Testis (tissue), 3 donors: ENCODE measurements around the gene NME8. TPM values are rescaled to one million over a fixed set of nuclear protein-coding genes. Genes with fewer than 3 reads are reported as not detected.

Experiments used
- DNase-seq: peaks from one replicate; pipeline ENCODE4 v3.0.0-alpha.2; 2019
- H3K27ac ChIP-seq, 2 donors: fragments of 200-600 bp; sonication (generic); one replicate each; pipeline ENCODE4 v1.5.1; 2019
- H3K27me3 ChIP-seq: fragments of 200-600 bp; sonication (generic); one replicate; pipeline ENCODE4 v1.5.1; 2019
- H3K36me3 ChIP-seq: fragments of 200-600 bp; sonication (generic); one replicate; pipeline ENCODE4 v1.5.1; 2017; ENCODE audit warnings: low read depth; ENCODE audit errors: missing control alignments
- H3K4me1 ChIP-seq: fragments of 200-600 bp; sonication (generic); one replicate; pipeline ENCODE4 v1.5.1; 2019
- H3K4me3 ChIP-seq, 2 donors: fragments of 200-600 bp; sonication (generic); one replicate each; pipeline ENCODE4 v1.5.1; 2017 to 2019
- H3K9me3 ChIP-seq: fragments of 200-600 bp; sonication (generic); one replicate; pipeline ENCODE4 v1.5.1; 2017
- POLR2A ChIP-seq: fragments of 450-650 bp; IDR thresholded peaks from one replicate; pipeline ENCODE4 v1.6.1; 2017; ENCODE audit warnings: antibody characterized with exemption, mild to moderate bottlenecking, moderate library complexity
- WGBS, 2 donors: methylation state at CpG; one replicate each; pipeline ENCODE4 v1.1.5; 2018; 5-methylcytosine and 5-hydroxymethylcytosine counted together
- intact Hi-C: fragments of 100-400 bp; cut with DNase I; formaldehyde crosslinking; loops from one replicate; pipeline ENCODE4 v1.15.1; 2023; ENCODE audit warnings: low total_unique reads
- polyA plus RNA-seq: library from polyadenylated mRNA; stranded (reverse); fragments of 350-450 nt; fragmentation: Illumina TruSeq; extraction: RNeasy Lipid Tissue Mini Kit (QIAGEN cat#74804); gene quantifications from one replicate; pipeline ENCODE4 v1.2.3, GENCODE V29; 2014; ENCODE audit warnings: low read depth, low replicate concordance; ENCODE audit not compliant: insufficient read depth
- total RNA-seq, 2 donors: library from RNA; depleted of rRNA; stranded (reverse); fragments of >200 nt; gene quantifications; one replicate each; pipeline ENCODE4 v1.2.3, GENCODE V29; 2016
- TF ChIP-seq, protein P1 (sequence below), 3 experiments: fragments of 450-650 bp in 2 of 3; fragments of 200-600 bp in 1 of 3; sonication (generic) in 1 of 3; IDR thresholded peaks; one replicate each; pipeline ENCODE4 v1.5.1; 2016 to 2019; ENCODE audit warnings: antibody characterized with exemption in 3 of 3, mild to moderate bottlenecking in 2 of 3, moderate library complexity in 1 of 3

Gene NME8
- total and polyA plus RNA-seq, 3 donors from 2014 or later, result 1.7 to 25.3 (median 5.8) TPM

DNA sequence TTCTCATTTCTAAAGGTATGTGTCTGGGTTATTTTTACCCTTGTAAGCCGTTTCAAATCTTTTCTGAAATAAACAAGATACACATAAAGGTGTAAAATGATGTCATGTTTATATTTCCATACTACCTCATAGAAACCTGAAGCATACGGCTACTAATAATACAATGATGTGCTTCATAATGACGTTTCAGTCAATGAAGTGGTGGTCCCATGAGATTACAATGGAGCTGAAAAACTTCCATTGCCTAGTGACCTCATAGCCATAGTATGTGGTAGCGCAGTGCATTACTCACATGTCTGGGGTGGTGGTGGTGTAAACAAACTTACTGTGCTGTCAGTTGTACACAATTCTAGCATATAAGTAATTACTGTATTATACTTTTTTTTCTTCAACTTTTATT, 96.9 kb downstream of the NME8 start:
- Histone ChIP-seq H3K36me3 (no peaks in the 10 kb centered on the region), H3K4me1 (peaks cover 20% of the 10 kb centered on the region), H3K27me3 (no peaks in the 10 kb centered on the region), H3K9me3 (no peaks in the 10 kb centered on the region), H3K4me3 (no peak overlapping the region), H3K27ac (peak overlapping the region in 1 of 2 donors; percentile 8)
- intact Hi-C loops, result no loop called here
- DNase-seq, result no peak
- TF ChIP-seq POLR2A, result no peak
- TF ChIP-seq, protein P1, sequence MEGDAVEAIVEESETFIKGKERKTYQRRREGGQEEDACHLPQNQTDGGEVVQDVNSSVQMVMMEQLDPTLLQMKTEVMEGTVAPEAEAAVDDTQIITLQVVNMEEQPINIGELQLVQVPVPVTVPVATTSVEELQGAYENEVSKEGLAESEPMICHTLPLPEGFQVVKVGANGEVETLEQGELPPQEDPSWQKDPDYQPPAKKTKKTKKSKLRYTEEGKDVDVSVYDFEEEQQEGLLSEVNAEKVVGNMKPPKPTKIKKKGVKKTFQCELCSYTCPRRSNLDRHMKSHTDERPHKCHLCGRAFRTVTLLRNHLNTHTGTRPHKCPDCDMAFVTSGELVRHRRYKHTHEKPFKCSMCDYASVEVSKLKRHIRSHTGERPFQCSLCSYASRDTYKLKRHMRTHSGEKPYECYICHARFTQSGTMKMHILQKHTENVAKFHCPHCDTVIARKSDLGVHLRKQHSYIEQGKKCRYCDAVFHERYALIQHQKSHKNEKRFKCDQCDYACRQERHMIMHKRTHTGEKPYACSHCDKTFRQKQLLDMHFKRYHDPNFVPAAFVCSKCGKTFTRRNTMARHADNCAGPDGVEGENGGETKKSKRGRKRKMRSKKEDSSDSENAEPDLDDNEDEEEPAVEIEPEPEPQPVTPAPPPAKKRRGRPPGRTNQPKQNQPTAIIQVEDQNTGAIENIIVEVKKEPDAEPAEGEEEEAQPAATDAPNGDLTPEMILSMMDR (IDR thresholded peaks at IDR 0.05), result no peak
- 70 to 82% methylated on average over 4 of the region's 4 CpGs for WGBS, 2 donors

GRCh38 chr7:37947138-37947940, 98.9 kb downstream of the NME8 start:
- H3K27me3 ChIP-seq, result no peaks in the 10 kb centered on the region
- H3K4me3 ChIP-seq, result no peak overlapping the region
- intact Hi-C loops, result no loop called here
- WGBS, 2 donors, result 88 to 90% methylated on average over 7 of the region's 7 CpGs
- no peaks in the 10 kb centered on the region for H3K36me3 ChIP-seq
- peaks cover 15% of the 10 kb centered on the region for H3K4me1 ChIP-seq
- TF ChIP-seq POLR2A, result no peak
- TF ChIP-seq, protein P1 (IDR thresholded peaks at IDR 0.05), result no peak
- H3K27ac ChIP-seq, result no peak overlapping the region
- no peak for DNase-seq
- no peaks in the 10 kb centered on the region for H3K9me3 ChIP-seq

- no peaks in the 10 kb centered on the region for H3K36me3 ChIP-seq
- TF ChIP-seq, protein P1 (IDR thresholded peaks at IDR 0.05), result no peak
- TF ChIP-seq POLR2A, result no peak
- peaks cover 10% of the 10 kb centered on the region for H3K4me1 ChIP-seq
- no peak for DNase-seq
- no peaks in the 10 kb centered on the region for H3K27me3 ChIP-seq
- no peaks in the 10 kb centered on the region for H3K9me3 ChIP-seq
- intact Hi-C loops, result no loop called here
- 91 to 100% methylated on average over 2 to 7 of the region's 7 CpGs for WGBS, 2 donors
- no peak overlapping the region for H3K27ac ChIP-seq
- H3K4me3 ChIP-seq, result no peak overlapping the region
Observed at GRCh38 chr7:37947941-37948210, 99.5 kb downstream of the NME8 start.

Other genes starting within 250 kb of the NME8 start
- 1 to 10 TPM; 2.5 to 3.5 TPM for gene GPR141, start 164.8 kb upstream of the NME8 start, total RNA-seq
- 1.8 TPM for gene GPR141, start 164.8 kb upstream of the NME8 start, polyA plus RNA-seq
- gene SFRP4, start 68.2 kb downstream of the NME8 start, total RNA-seq, result 10 to 100 TPM in 1 of 2 donors, 1 to 10 TPM in 1; 9.0 to 18.5 TPM
- gene SFRP4, start 68.2 kb downstream of the NME8 start, polyA plus RNA-seq, result 48.0 TPM
- gene EPDR1, start 72.0 kb downstream of the NME8 start, total RNA-seq, result 10 to 100 TPM; 30.4 to 34.8 TPM
- gene EPDR1, start 72.0 kb downstream of the NME8 start, polyA plus RNA-seq, result 33.9 TPM